ENCODE measurements around the gene RBM23.
A peak's percentile ranks its signal among the peaks of the same experiment; 100 is the strongest.
"Not testable (repeated sequence)": the region's sequence is repeated elsewhere in the genome, so short reads cannot be mapped to it uniquely, and the experiment has no call there.

The RBM23 gene

GRCh38 chr14:22918804-22919600 lies at the start of gene RBM23:
RBM23 (minus strand) TSS chr14:22919149.
- DNase-seq = peak; percentile 92 to 100 (median 98)

DNA sequence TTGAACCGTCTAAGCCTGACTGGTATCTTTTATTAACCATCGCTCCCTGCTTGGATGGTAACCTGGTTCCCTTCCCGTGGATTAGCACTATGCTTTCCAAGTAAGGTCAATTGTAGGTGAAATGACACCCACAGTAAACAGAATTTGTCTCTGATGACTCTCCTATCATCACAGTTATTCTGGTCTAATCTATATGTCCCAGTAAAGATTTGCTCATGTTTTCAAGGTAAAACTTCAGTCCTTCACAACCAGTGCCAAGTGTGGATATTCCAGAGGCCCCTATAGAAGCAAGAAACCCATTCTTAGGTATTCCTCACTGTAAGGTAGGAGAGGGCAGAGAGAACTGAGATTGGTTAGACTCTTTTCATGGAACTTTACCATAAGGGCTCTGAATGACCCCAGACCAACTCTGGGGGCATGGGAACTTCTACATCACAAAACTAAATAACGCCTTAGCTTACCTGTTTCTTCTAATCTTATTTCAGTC lies 47.9 kb upstream of the RBM23 start:
- DNase-seq = no peak

DNA sequence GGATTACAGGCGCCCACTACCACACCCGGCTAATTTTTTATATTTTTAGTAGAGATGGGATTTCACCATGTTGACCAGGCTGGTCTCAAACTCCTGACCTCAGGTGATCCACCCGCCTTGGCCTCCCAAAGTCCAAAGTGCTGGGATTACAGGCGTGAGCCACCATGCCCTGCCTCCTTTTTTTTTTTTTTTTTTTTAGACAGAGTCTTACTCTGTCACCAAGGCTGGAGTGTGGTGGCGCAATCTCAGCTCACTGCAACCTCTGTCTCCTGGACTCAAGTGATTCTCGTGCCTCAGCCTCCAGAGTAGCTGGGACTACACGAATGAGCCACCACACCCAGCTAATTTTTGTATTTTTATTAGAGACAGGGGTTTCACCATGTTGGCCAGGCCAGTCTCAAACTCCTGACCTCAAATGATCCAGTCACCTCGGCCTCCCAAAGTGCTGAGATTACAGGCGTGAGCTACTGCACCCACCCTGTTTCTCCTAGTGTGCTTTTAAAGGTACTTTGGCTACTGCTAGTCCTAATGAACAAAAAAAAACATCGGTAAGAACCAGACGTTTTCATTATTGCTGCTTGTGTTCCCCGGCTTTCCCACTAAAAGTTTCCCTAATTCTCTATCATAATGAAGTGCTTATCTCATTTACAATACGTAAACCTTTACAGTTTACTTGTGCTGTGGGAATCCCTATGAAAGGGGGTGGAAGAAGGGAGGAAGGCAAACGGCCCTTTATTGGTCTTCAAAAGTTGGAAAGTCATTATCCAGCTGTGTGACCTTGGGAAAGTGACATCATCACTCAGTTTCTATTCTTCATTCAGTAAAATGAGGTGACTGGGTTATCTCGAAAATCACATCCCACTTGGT lies 47.2 kb upstream of the RBM23 start:
- DNase-seq = not testable (repeated sequence)

DNA sequence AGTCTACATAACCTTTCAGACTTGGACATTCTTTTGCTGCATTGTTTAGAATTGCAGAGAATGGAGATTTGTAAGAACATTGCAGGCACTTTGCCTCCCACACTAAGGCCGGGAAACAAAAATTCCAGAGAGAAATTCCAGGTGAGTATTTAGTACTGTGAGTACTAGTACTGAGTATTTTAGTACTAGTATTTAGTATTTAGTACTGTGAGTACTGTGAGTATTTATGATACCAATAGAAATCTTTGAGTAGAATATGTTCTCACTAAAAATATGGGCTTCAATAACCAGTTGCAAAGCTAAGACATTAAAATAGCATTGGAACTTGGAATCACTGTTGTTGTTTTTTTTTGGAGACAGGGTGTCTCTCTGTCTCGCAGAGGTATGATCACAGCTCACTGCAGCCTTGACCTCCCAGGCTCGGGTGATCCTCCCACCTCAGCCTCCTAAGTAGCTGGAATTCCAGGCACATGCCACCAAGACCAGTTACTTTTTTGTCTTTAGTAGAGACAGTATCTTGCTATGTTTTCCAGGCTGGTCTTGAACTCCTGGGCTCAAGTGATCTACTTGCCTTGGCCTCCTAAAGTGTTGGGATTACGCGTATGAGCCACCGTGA lies 43.2 kb upstream of the RBM23 start:
- no peak for DNase-seq

DNA sequence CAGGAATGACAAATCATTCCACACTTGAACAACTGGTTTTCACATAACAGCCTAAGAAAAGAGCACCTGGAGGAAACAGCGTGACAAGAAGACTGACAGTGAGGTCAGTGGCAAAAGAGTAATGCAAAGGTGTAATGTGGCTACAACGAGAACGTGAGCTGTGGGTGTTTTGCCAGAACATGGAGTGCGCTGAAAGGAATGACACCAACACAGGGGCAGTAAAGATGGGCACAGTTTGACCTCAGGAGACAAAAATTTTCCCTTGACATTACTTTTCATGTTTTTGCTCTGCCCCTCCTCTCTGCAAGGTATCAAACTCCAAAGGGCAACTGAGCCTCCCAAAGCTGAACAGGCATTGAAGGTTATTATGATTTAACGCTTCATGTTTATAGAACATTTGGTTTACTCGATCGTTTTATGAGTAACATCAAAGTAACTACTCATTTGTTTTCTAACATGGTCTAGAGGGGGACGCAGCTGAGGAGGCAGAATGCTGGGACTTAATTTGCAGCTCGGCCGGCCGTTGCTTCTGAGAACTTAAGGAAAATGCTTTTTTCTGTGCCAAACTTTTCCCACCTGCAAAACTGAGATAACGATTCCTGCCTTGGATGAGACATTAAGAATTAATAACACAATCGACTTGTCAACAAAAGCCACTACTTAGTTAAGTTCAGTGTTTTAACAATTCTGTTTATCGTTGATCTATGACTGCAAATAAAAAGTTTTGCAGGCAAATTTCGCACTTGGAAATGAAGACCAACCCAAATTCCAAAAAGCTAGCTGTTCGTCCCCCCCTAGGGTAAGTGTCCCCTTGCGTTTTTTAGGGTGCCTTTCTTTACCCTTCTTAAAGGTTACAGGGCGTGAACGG lies 37.0 kb upstream of the RBM23 start:
- no peak for DNase-seq

- DNase-seq = no peak
Observed at GRCh38 chr14:22952418-22952817, 33.5 kb upstream of the RBM23 start.

GRCh38 chr14:22951795-22952194 lies 32.8 kb upstream of the RBM23 start:
- DNase-seq = not testable (repeated sequence)

DNA sequence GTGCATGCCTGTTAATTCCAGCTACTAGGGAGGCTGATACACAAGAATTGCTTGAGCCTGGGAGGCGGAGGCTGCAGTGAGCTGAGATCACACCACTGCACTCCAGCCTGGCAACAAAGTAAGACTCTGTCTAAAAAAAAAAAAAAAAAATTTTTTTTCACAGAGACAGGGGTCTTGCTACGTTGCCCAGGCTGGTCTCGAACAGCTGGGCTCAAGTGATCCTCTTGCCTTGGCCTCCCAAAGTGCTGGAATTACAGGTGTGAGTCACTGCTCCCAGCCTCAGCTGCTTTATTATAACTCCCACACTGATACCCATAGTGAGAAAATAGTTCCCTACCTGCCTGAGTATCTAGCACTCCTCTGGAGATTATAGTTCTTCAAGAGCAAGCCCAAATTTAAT lies 26.7 kb upstream of the RBM23 start:
- no peak for DNase-seq

GRCh38 chr14:22939684-22940083 lies 20.7 kb upstream of the RBM23 start:
- no peak for DNase-seq

DNA sequence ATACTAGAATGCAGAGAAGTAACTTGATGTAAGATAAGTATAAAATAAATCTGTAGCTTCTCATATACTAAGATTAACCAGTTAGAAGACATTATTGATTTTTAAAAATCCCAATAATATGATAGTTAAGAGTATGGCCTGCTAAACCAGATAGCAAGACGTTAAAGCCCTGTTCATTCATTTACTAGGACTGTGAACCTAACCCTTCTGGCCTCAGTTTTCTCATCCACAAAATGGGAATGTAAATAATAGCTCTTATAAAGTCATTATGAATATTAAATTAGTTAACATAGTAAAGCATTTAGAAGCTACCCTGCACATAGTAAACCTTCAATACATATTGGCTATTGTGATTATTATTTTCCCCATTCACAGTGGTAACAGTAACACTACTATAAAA lies 16.2 kb upstream of the RBM23 start:
- no peak for DNase-seq

DNA sequence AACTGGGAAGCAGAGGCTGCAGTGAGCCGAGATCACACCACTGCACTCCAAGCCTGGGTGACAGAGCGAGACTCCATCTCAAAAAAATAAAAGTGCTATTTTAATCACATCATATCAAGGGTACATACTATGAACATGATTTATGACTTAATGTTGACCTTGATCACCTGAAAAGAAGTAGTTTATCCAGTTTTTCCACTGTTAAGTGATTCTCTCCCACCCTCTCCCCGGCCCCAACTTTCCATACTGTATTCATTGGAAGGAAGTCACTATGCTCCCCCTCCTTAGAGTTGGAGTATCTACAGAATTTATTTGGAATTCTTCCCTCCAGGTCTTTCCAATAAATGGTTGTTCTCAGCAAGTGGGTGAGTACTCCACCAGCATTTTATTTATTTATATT lies 13.2 kb upstream of the RBM23 start:
- DNase-seq = no peak

DNA sequence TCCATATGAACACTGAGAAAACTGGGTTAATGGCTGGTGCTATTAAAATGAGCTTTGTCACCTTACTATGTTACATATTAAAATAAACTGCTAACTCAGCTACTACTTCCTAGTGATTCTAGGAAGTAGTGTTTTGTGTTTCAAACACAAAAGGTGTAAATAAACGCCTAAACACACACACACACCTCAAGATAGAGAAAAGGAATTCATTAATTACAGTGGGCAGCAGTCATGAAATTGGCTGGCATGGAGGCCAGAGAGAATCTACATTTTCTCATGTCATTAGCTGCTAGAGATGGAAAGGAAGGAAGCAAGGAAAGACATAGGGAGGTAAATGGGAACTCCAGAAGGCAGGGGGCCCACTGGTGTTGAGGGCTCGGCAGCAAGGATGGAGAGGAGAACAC lies 11.0 kb upstream of the RBM23 start:
- no peak for DNase-seq

DNA sequence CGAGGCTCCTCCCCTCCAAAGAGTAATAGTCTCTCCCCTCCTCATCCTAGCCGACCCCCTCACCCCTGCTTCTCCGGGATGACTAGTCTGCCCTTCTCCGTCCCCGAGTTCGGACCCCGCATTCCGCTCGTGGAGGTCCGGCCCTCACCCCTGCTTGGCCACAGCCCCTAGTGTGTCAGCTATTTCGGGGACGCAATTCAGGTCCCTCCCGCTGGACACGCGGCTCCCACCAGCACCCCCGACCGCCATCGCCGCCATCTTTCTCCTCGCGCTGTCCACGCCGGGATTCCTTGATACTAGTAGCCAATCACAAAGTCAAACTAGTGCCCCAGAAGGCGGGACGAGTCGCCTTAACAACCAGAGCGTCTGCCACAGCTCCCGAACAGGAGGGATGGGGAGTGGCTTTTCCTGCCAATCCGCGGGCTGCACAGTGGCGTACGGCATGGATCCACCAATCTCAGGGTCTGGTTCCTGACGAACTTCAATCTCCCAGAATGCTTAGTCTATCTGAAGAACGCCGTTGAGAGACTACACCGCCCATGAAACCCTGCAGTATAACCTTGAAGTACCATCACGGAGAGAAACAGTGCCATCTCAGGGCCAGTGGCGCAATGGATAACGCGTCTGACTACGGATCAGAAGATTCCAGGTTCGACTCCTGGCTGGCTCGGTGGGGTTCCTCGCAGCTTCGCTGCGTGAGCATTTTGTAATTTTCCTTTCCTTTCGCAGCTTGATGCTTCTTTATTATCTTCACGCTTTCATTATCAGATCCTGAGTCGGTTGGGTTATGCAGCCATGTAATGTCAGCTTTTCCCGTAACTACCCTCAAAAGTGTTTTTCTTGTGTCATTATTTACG lies 10.4 kb upstream of the RBM23 start, which contains the start of gene PRMT5:
PRMT5 (minus strand) TSS at position 273 of the 857 bp plus-strand sequence; CDS start at position 258, 15 bp downstream.
- peak; percentile 68 to 100 (median 98) for DNase-seq

GRCh38 chr14:22928237-22929103 lies 9.5 kb upstream of the RBM23 start:
- DNase-seq = peak in 2 of 56 donors; percentile 8 to 23

DNA sequence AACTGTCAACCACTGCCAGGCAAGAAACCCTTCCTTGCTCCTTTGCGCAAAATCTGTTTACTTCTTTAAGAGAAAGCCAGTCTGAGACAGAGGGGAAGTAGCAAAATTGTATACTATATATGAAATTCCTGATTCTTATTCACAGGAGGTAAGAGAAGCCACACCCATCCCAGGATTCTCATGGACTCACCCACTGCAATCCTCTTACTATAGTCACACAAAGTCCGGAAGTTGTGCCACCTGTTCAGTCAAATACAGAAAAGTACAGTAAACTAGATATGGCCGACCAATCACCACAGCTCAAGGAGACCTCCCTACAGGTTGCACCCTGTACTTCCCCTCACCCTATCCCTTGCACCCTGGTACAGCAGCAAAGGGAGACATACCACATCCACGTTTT lies 7.4 kb upstream of the RBM23 start:
- DNase-seq = no peak

- no peak for DNase-seq
Observed at GRCh38 chr14:22925513-22925912, 6.6 kb upstream of the RBM23 start.

- DNase-seq = no peak
Observed at GRCh38 chr14:22923746-22924145, 4.8 kb upstream of the RBM23 start.

GRCh38 chr14:22922294-22922693 lies 3.3 kb upstream of the RBM23 start:
- no peak for DNase-seq

- no peak for DNase-seq
Observed at GRCh38 chr14:22920697-22921096, 1.7 kb upstream of the RBM23 start.
